Heart right ventricle (tissue), 16 donors: ENCODE data around the gene PPL. TPM values are rescaled to one million over a fixed set of nuclear protein-coding genes. Genes with fewer than 3 reads are reported as not detected.

Source experiments
- ATAC-seq, 8 donors: fragments of 200-7000 bp; cut with Tn5 transposase; one replicate each; pipeline ENCODE4 v1.9.1; 2020; ENCODE audit warnings: mild to moderate bottlenecking in 8 of 8, moderate library complexity in 8 of 8, moderate number of reproducible peaks in 1 of 8
- DNase-seq, 2 donors: peaks; one replicate each; pipeline ENCODE4 v3.0.0-alpha.2; 2020
- H3K27ac ChIP-seq, 10 donors: fragments of 200-600 bp; sonication (generic) in 2 of 10; one replicate each; pipeline versions ENCODE4 v1.5.0 to v1.8.0; 2020 to 2022; ENCODE audit warnings: mild to moderate bottlenecking in 3 of 10
- H3K27me3 ChIP-seq, 7 donors: fragments of 200-600 bp; one replicate each; pipeline ENCODE4 v1.8.0; 2021 to 2022; ENCODE audit warnings: mild to moderate bottlenecking in 2 of 7
- H3K36me3 ChIP-seq, 9 donors: fragments of 200-600 bp; sonication (generic) in 1 of 9; one replicate each; pipeline versions ENCODE4 v1.5.0 to v1.8.0; 2020 to 2022; ENCODE audit warnings: mild to moderate bottlenecking in 2 of 9
- H3K4me1 ChIP-seq, 9 donors: fragments of 200-600 bp; sonication (generic) in 1 of 9; one replicate each; pipeline versions ENCODE4 v1.5.0 to v1.8.0; 2020 to 2022; ENCODE audit warnings: mild to moderate bottlenecking in 4 of 9
- H3K4me3 ChIP-seq, 10 donors: fragments of 200-600 bp; sonication (generic) in 2 of 10; one replicate each; pipeline versions ENCODE4 v1.5.0 to v1.8.0; 2020 to 2022; ENCODE audit warnings: mild to moderate bottlenecking in 7 of 10, moderate library complexity in 2 of 10
- H3K9me3 ChIP-seq, 11 donors: fragments of 200-600 bp in 10 of 11; sonication (generic) in 2 of 11; one replicate each; pipeline versions ENCODE4 v1.5.0 to v1.8.0; 2013 to 2022; ENCODE audit warnings: mild to moderate bottlenecking in 2 of 11, control low read depth in 1 of 11, moderate library complexity in 1 of 11
- CTCF ChIP-seq, 9 donors: fragments of 200-600 bp; sonication (generic) in 2 of 9; IDR thresholded peaks; one replicate each; pipeline versions ENCODE4 v1.5.0 to v1.8.0; 2021 to 2022; ENCODE audit warnings: antibody characterized with exemption in 9 of 9, mild to moderate bottlenecking in 5 of 9, moderate library complexity in 1 of 9
- WGBS, 2 donors: extraction: QIAGEN DNeasy Blood & Tissue Kit; methylation state at CpG; one replicate each; pipeline ENCODE4 v1.1.7; 2013; ENCODE audit warnings: inconsistent platforms in 1 of 2; 5-methylcytosine and 5-hydroxymethylcytosine counted together
- intact Hi-C, 10 donors: fragments of 100-400 bp; cut with DNase I; formaldehyde crosslinking; loops; one replicate each; pipeline versions ENCODE4 v1.11.1 to v1.14.2; 2022
- polyA plus RNA-seq, 2 donors: library from polyadenylated mRNA; stranded (reverse); fragments of 200-250 nt; gene quantifications; one replicate each; pipeline ENCODE4 v1.2.3, GENCODE V29; 2013
- total RNA-seq, 10 donors: library from RNA; stranded (reverse); fragmentation: NEBNext Ultra II Directional in 3 of 10; extraction: Animal tissue kit (Norgen Biotek cat#: 25700) in 3 of 10; gene quantifications; one replicate each; pipeline versions ENCODE4 v1.2.1 to v1.2.4, GENCODE V29; 2021 to 2023
- donor health status: Arrhythmogenic right ventricular cardiomyopathy.
- donor health status: ischemic (EF 13 %, LVEDD 7.1; RV severe dilation, severe dysfunction).
- donor health status: healthy with polysubstance abuse.
- donor health status: DM: no; HTN: yes; CAD: no.
- donor health status: DM: no; HTN: no; CAD: no.
- donor health status: ischemic (EF 25% LVEDD 6.9; RV normal size, moderate dysfunction).
- donor health status: ischemic (EF 25% LVEDD 5.7; RV mildly dilated, moderate dysfunction).
- donor health status: healthy.
- donor health status: DM: yes; HTN: yes; CAD: no.
- donor health status: Ischemic cardiomyopathy.
- donor health status: ischemic (EF 35%, LVEDD 5.7; RV mildly dilated, moderate dysfunction).
- donor health status: nonischemic (EF 11% LVEDD 7.7; RV severe dilation, severe dysfunction).
- donor health status: DM: yes; HTN: yes; CAD: no.
- donor health status: PGD.
- donor health status: ischemic (EF 29% LVEDD 5.4; RV normal size, mild dysfunction).
- donor health status: nonischemic (EF 23%, LVEDD 6.1; RV moderate dilation, normal function).

PPL gene
- total and polyA plus RNA-seq, 12 donors: 4.9 to 19.3 (median 7.3) TPM

DNA sequence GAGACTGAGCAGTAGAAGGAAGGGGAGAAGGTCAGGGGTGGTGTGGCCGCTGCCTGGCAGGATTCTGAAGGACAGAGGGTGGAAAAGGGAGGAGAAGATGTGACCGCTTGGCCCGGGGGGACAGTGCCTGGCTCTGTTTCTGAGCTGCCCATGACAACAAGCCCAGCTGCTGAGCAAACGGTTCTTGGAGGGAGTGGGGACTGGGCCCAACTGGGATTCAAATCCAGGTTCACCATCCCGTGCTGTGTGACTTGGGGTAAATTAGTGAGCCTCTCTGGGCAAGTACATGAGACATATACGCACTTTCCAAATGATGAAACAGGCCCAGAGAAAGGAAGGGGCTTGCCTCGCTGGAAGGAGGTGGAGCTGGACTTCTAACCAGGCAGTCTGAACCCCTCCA, 44.5 kb upstream of the PPL start:
- peaks cover 0 to 10% (median 5%) of the 10 kb centered on the region in 9 donors for H3K4me1 ChIP-seq
- WGBS, 2 donors: 51 to 77% methylated on average over 7 of the region's 7 CpGs
- DNase-seq: no peak
- H3K4me3 ChIP-seq: no peak overlapping the region
- ATAC-seq: peak in 3 of 8 donors; percentile 1 to 13 (median 3)
- TF ChIP-seq CTCF (IDR thresholded peaks at IDR 0.05): no peak
- peak overlapping the region in 8 of 10 donors; percentile 79 to 89 (median 84) for H3K27ac ChIP-seq
- peaks cover 0 to 12% (median 0%) of the 10 kb centered on the region in 11 donors for H3K9me3 ChIP-seq
- H3K36me3 ChIP-seq: no peaks in the 10 kb centered on the region
- intact Hi-C loops: no loop called here
- H3K27me3 ChIP-seq: peaks cover 0 to 15% (median 0%) of the 10 kb centered on the region in 7 donors

DNA sequence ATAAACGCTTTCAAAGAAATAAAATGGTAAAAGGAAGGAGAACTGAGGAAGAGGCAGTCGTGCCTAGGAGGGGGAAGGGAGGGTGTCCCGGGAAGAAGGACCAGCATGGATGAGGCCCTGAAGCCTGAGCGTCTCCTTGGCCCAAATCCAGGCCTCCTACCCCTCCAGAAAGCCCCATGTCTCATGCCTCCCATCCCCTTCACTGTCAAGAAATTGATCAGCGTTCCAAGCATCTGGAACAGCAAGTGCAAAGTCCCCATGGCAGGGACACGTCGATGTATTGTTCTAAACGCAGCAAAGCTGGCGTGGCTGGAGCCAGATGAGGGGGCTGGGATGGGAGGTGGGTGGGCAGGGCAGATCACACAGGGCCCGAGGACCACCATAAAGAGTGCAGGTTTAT, 43.7 kb upstream of the PPL start:
- ATAC-seq (no peak), DNase-seq (no peak)
- intact Hi-C loops: no loop called here
- peaks cover 0 to 10% (median 5%) of the 10 kb centered on the region in 9 donors for H3K4me1 ChIP-seq
- H3K9me3 ChIP-seq: peaks cover 0 to 14% (median 0%) of the 10 kb centered on the region in 11 donors
- H3K4me3 ChIP-seq: no peak overlapping the region
- peaks cover 0 to 8% (median 0%) of the 10 kb centered on the region in 7 donors for H3K27me3 ChIP-seq
- H3K27ac ChIP-seq: no peak overlapping the region
- H3K36me3 ChIP-seq: no peaks in the 10 kb centered on the region
- TF ChIP-seq CTCF (IDR thresholded peaks at IDR 0.05): no peak
- 70 to 82% methylated on average over 10 of the region's 10 CpGs for WGBS, 2 donors

GRCh38 chr16:4979736-4980660, 43.0 kb upstream of the PPL start:
- intact Hi-C loops: no loop called here
- Histone ChIP-seq H3K4me3 (no peak overlapping the region), H3K27me3 (peaks cover 0 to 8% (median 0%) of the 10 kb centered on the region in 7 donors), H3K9me3 (peaks cover 0 to 16% (median 0%) of the 10 kb centered on the region in 11 donors), H3K27ac (no peak overlapping the region), H3K36me3 (no peaks in the 10 kb centered on the region), H3K4me1 (peaks cover 0 to 10% (median 5%) of the 10 kb centered on the region in 9 donors)
- no peak for TF ChIP-seq CTCF (IDR thresholded peaks at IDR 0.05)
- ATAC-seq (no peak), DNase-seq (no peak)
- WGBS, 2 donors: 75 to 82% methylated on average over 25 of the region's 25 CpGs

DNA sequence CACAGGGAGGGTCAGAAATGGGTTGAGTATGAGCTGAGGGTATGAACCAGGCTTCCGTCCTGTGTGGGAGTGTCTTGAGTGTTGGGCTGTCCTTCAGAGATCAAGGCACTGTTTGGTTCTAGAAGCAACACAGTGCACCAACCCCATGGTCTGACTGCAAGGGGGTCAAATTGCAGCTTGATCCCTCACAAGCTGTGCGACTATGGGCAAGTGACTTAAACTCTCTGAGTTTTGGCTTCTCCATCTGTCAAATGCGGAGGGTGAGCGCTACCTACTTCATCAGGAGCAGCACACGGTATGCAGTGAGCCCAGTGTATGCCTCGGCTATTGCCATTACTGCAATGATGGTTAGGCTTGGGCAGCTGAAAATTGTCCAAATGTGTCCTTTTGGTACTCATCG, 42.2 kb upstream of the PPL start:
- H3K4me1 ChIP-seq: peaks cover 0 to 10% (median 5%) of the 10 kb centered on the region in 9 donors
- H3K4me3 ChIP-seq: no peak overlapping the region
- intact Hi-C loops: no loop called here
- peaks cover 0 to 3% (median 0%) of the 10 kb centered on the region in 7 donors for H3K27me3 ChIP-seq
- H3K36me3 ChIP-seq: no peaks in the 10 kb centered on the region
- no peak for TF ChIP-seq CTCF (IDR thresholded peaks at IDR 0.05)
- no peak overlapping the region for H3K27ac ChIP-seq
- WGBS, 2 donors: 86 to 87% methylated on average over 7 of the region's 7 CpGs
- no peak for DNase-seq
- peaks cover 0 to 12% (median 0%) of the 10 kb centered on the region in 11 donors for H3K9me3 ChIP-seq
- no peak for ATAC-seq
